ENCODE results near the gene SGCD. TPM values are rescaled to one million over a fixed set of nuclear protein-coding genes. Genes with fewer than 3 reads are reported as not detected.

Gene SGCD
- total RNA-seq, 2 experiments from 2014 or later: not detected

GRCh38 chr5:156691572-156691971, 364.6 kb downstream of the SGCD start:
- ATAC-seq: no peak
- no peak for DNase-seq
- Mint-ChIP-seq H3K27me3 (peaks cover 25% of the 10 kb centered on the region), H3K4me1 (ENCODE audit: low read depth) (no peaks in the 10 kb centered on the region), H3K27ac (no peak overlapping the region), H3K4me3 (no peak overlapping the region), H3K36me3 (ENCODE audit: low read depth) (no peaks in the 10 kb centered on the region), H3K9me3 (no peaks in the 10 kb centered on the region)
- ChIA-PET CTCF (no interaction called here), POLR2A (no interaction called here)
- intact Hi-C loops (cut with micrococcal nuclease): no loop called here
- TF ChIP-seq CTCF (IDR thresholded peaks at IDR 0.05): no peak

GRCh38 chr5:156693113-156693512, 366.1 kb downstream of the SGCD start:
- H3K9me3 Mint-ChIP-seq: no peaks in the 10 kb centered on the region
- no peak for ATAC-seq
- H3K4me1 Mint-ChIP-seq (ENCODE audit: low read depth): no peaks in the 10 kb centered on the region
- intact Hi-C loops (cut with micrococcal nuclease): no loop called here
- no peak overlapping the region for H3K27ac Mint-ChIP-seq
- DNase-seq: no peak
- H3K27me3 Mint-ChIP-seq: peaks cover 14% of the 10 kb centered on the region
- ChIA-PET CTCF (no interaction called here), POLR2A (interaction anchor here (0.6 kb wide), 1 partner anchor 222 kb away, joined by 3 read pairs; no protein-coding TSS in a partner anchor)
- H3K36me3 Mint-ChIP-seq (ENCODE audit: low read depth): no peaks in the 10 kb centered on the region
- no peak overlapping the region for H3K4me3 Mint-ChIP-seq
- no peak for TF ChIP-seq CTCF (IDR thresholded peaks at IDR 0.05)

GRCh38 chr5:156694598-156694997, 367.6 kb downstream of the SGCD start:
- POLR2A ChIA-PET: no interaction called here

GRCh38 chr5:156695774-156696173, 368.8 kb downstream of the SGCD start:
- Mint-ChIP-seq H3K4me1 (ENCODE audit: low read depth) (no peaks in the 10 kb centered on the region), H3K9me3 (no peaks in the 10 kb centered on the region), H3K27ac (no peak overlapping the region), H3K27me3 (peaks cover 3% of the 10 kb centered on the region), H3K36me3 (ENCODE audit: low read depth) (no peaks in the 10 kb centered on the region), H3K4me3 (no peak overlapping the region)
- no peak for DNase-seq
- no peak for ATAC-seq
- intact Hi-C loops (cut with micrococcal nuclease): no loop called here
- ChIA-PET POLR2A (no interaction called here), CTCF (no interaction called here)
- TF ChIP-seq CTCF (IDR thresholded peaks at IDR 0.05): no peak

More at GRCh38 chr5:156694598-156694997, 367.6 kb downstream of the SGCD start:
- intact Hi-C loops (cut with micrococcal nuclease): no loop called here
- Mint-ChIP-seq H3K4me3 (no peak overlapping the region), H3K9me3 (no peaks in the 10 kb centered on the region), H3K27ac (no peak overlapping the region), H3K4me1 (ENCODE audit: low read depth) (no peaks in the 10 kb centered on the region), H3K36me3 (ENCODE audit: low read depth) (no peaks in the 10 kb centered on the region), H3K27me3 (peaks cover 6% of the 10 kb centered on the region)
- DNase-seq (no peak), ATAC-seq (no peak)
- TF ChIP-seq CTCF (IDR thresholded peaks at IDR 0.05): no peak
- CTCF ChIA-PET: no interaction called here

GRCh38 chr5:156698323-156698722, 371.4 kb downstream of the SGCD start:
- Mint-ChIP-seq H3K36me3 (ENCODE audit: low read depth) (no peaks in the 10 kb centered on the region), H3K27me3 (peaks cover 2% of the 10 kb centered on the region), H3K9me3 (no peaks in the 10 kb centered on the region), H3K4me1 (ENCODE audit: low read depth) (no peaks in the 10 kb centered on the region), H3K4me3 (no peak overlapping the region), H3K27ac (no peak overlapping the region)
- DNase-seq: no peak
- POLR2A ChIA-PET: interaction anchor here (1.1 kb wide), 1 partner anchor 11 kb away, joined by 5 read pairs; no protein-coding TSS in a partner anchor
- CTCF ChIA-PET: no interaction called here
- intact Hi-C loops (cut with micrococcal nuclease): no loop called here
- TF ChIP-seq CTCF (IDR thresholded peaks at IDR 0.05): no peak
- ATAC-seq: no peak

Measured in activated CD8-positive, alpha-beta T cell treated with anti-CD3 and anti-CD28 coated beads for 36 hours (primary cell).